ENCODE data around the gene NAA40. TPM values are rescaled to one million over a fixed set of nuclear protein-coding genes. Genes with fewer than 3 reads are reported as not detected.

NAA40 gene
- total and polyA plus RNA-seq, 8 donors, result 6.8 to 25.7 (median 13.9) TPM

DNA sequence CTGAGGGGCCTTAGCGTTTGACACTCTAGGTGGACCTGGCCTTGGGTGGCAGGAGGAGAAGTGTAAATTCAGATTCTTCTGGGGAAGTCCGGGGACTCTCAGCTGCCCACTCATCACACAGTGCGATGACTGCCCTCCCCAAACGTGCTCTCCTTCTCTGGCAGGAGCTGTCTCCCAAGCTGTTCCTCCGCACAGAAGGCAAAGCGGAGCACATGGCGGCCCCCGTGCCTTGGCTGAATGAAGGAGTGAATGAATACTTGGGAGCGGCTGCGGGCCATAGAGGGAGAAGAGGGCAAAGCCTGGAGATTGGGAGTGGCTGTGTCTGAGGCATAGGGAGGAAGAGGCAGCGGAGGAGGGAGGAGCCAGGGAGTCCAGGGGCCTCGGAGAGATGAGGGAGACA is 6.9 kb upstream of the NAA40 start:
- Histone ChIP-seq H3K9me3 (no peaks in the 10 kb centered on the region), H3K4me1 (no peaks in the 10 kb centered on the region), H3K27me3 (no peaks in the 10 kb centered on the region), H3K4me3 (no peak overlapping the region), H3K27ac (no peak overlapping the region), H3K36me3 (no peaks in the 10 kb centered on the region)
- ATAC-seq (no peak), DNase-seq (no peak), FAIRE-seq (no peak)
- TF ChIP-seq CTCF (IDR thresholded peaks at IDR 0.05), result no peak
- WGBS, 2 donors, result 82 to 88% methylated on average over 12 of the region's 12 CpGs
- intact Hi-C loops (cut with DNase I), result no loop called here

GRCh38 chr11:63933459-63933858 is 5.3 kb upstream of the NAA40 start:
- no peaks in the 10 kb centered on the region for H3K9me3 ChIP-seq
- H3K4me3 ChIP-seq, result no peak overlapping the region
- no peak for TF ChIP-seq CTCF (IDR thresholded peaks at IDR 0.05)
- no peak overlapping the region for H3K27ac ChIP-seq
- no peaks in the 10 kb centered on the region for H3K27me3 ChIP-seq
- 55 to 79% methylated on average over 1 of the region's 1 CpG for WGBS, 2 donors
- ATAC-seq, result no peak
- FAIRE-seq, result no peak
- peaks cover 0 to 3% (median 0%) of the 10 kb centered on the region in 3 donors for H3K4me1 ChIP-seq
- H3K36me3 ChIP-seq, result no peaks in the 10 kb centered on the region
- no peak for DNase-seq
- intact Hi-C loops (cut with DNase I), result no loop called here

DNA sequence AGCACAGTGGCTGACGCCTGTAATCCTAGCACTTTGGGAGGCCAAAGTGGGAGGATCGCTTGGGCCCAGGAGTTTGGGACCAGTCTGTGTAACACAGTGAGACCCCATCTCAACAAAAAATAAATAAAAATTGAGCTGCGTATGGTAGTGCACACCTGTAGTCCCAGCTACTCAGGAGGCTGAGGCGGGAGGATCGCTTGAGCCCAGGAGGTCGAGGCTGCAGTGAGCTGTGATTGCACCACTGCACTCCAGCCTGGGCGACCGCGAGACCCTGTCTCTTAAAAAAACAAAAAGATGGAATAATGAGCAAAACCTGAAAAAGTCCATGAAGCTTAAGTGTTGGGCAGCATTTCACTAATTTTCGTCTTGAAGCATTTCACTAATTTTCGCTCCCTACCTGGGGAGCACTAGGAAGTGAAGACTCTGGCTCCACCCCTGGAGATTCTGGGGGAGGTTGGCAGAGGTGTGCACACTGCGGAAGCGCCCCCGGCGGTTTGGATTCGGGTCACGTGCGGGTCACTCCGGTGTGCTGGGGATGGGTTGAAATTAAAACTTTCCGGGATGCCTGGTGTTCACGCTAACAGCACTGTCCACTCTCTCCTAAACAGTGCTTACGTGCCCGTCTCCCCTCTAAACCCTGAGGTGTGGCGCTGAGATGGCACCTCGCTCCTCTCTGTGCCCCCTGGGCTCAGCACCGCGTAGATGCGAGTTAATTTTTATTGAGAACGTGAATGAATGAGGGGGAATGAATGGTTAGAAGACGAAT is 906 bp upstream of the NAA40 start:
- peak overlapping the region; percentile 40 to 75 (median 61) for H3K27ac ChIP-seq
- no peak for TF ChIP-seq CTCF (IDR thresholded peaks at IDR 0.05)
- intact Hi-C loops (cut with DNase I), result no loop called here
- peaks cover 0 to 3% (median 0%) of the 10 kb centered on the region in 3 donors for H3K4me1 ChIP-seq
- no peaks in the 10 kb centered on the region for H3K36me3 ChIP-seq
- DNase-seq (no peak), ATAC-seq (peak in 2 of 4 donors; percentile 1 to 13), FAIRE-seq (no peak)
- 18 to 19% methylated on average over 30 of the region's 30 CpGs for WGBS, 2 donors
- peak overlapping the region; percentile 46 to 64 (median 56) for H3K4me3 ChIP-seq
- H3K27me3 ChIP-seq, result no peaks in the 10 kb centered on the region
- no peaks in the 10 kb centered on the region for H3K9me3 ChIP-seq

DNA sequence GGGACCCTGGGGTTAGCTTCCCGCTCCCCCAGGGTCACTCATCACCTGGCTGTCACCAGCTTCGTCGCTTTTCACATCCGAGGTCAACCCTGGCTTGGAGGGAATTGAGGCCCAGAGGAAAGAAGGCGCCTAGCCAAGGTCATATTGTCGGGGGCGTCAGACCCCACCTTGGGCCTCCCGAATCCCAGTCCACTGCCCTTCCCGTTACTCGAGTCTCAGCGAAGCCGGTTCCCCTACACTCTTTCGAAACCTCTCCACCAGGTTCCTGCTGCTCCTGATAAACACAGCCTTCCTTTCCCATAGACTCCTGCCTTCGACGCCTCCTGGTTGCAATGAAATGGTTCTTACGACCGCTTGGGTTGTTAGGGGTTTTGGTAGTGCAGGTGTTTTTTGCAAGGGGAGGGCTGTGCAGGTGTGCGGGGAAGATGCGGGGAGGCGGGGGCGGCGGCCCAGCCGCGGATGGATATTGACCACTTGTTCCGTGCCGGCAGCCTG is 642 bp downstream of the NAA40 start:
- peaks cover 0 to 3% (median 0%) of the 10 kb centered on the region in 3 donors for H3K4me1 ChIP-seq
- intact Hi-C loops (cut with DNase I), result no loop called here
- DNase-seq, result peak in 2 of 6 donors; percentile 32 to 34
- no peaks in the 10 kb centered on the region for H3K27me3 ChIP-seq
- H3K36me3 ChIP-seq, result no peaks in the 10 kb centered on the region
- H3K4me3 ChIP-seq, result peak overlapping the region; percentile 46 to 64 (median 56)
- H3K9me3 ChIP-seq, result no peaks in the 10 kb centered on the region
- H3K27ac ChIP-seq, result peak overlapping the region in 2 of 4 donors; percentile 17 to 57
- FAIRE-seq, result no peak
- 1 to 2% methylated on average over 26 of the region's 26 CpGs for WGBS, 2 donors
- ATAC-seq, result peak in 3 of 4 donors; percentile 4 to 29 (median 24)
- no peak for TF ChIP-seq CTCF (IDR thresholded peaks at IDR 0.05)

DNA sequence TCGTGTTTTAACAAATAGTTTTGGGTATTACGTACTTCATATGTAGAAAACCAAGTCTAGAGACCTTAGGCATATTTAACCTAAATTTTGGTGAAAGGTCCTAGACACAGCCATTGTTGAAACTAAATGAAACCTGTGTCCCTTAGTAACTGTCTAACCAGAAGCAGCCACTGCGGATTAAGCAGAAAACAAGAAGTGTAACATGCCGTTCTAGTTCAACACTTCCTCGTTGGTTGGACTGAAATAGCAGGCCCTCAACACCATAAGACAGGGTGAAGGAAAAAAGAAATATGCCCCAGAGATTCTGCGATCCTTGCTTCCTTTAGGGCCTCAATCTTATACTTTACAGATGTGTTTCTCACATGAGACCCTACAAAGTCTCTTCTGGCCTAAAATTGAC is 2.0 kb downstream of the NAA40 start:
- 70 to 72% methylated on average over 6 of the region's 6 CpGs for WGBS, 2 donors
- ATAC-seq (no peak), DNase-seq (no peak), FAIRE-seq (no peak)
- no peaks in the 10 kb centered on the region for H3K27me3 ChIP-seq
- H3K4me1 ChIP-seq, result peaks cover 0 to 12% (median 0%) of the 10 kb centered on the region in 3 donors
- no peaks in the 10 kb centered on the region for H3K9me3 ChIP-seq
- H3K4me3 ChIP-seq, result no peak overlapping the region
- TF ChIP-seq CTCF (IDR thresholded peaks at IDR 0.05), result no peak
- intact Hi-C loops (cut with DNase I), result loop anchor here in 1 of 3 donors (10.0 kb wide), 1 partner anchor 176 kb away; the partner anchor contains the start of gene ZFTA
- no peak overlapping the region for H3K27ac ChIP-seq
- no peaks in the 10 kb centered on the region for H3K36me3 ChIP-seq
